Measurements from ENCODE around the gene EVL.
A peak's percentile ranks its signal among the peaks of the same experiment; 100 is the strongest.

EVL gene

DNA sequence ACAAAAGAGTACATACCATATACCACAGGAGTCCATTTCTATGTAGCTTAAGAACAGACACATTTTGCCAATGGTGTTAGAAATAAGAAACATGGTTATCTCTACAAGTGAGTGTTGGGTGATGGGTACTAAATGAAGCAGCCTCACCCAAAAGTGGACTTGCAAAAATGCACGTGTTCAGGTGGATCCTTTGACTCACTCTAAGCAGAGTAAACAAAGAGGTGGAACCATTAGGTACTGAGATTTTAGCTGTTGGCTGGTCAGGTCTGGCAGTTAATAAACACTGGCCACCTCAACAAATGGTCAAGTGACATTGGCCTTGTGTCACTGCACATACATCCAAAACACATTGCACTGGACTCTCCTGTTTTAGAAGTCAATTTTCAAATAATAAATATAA is 27.6 kb downstream of the EVL start:
- Histone ChIP-seq H3K27ac (no peak overlapping the region), H3K36me3 (replicated peaks) (no peaks in the 10 kb centered on the region), H3K27me3 (replicated peaks) (no peaks in the 10 kb centered on the region), H3K4me3 (ENCODE audit: low read depth, low read length) (no peak overlapping the region)
- in situ Hi-C loops (cut with HindIII; ENCODE audit: low pct_ligation_motif_present, low sequenced_read_pairs): no loop called here
- DNase-seq: no peak
- TF ChIP-seq, protein P1, sequence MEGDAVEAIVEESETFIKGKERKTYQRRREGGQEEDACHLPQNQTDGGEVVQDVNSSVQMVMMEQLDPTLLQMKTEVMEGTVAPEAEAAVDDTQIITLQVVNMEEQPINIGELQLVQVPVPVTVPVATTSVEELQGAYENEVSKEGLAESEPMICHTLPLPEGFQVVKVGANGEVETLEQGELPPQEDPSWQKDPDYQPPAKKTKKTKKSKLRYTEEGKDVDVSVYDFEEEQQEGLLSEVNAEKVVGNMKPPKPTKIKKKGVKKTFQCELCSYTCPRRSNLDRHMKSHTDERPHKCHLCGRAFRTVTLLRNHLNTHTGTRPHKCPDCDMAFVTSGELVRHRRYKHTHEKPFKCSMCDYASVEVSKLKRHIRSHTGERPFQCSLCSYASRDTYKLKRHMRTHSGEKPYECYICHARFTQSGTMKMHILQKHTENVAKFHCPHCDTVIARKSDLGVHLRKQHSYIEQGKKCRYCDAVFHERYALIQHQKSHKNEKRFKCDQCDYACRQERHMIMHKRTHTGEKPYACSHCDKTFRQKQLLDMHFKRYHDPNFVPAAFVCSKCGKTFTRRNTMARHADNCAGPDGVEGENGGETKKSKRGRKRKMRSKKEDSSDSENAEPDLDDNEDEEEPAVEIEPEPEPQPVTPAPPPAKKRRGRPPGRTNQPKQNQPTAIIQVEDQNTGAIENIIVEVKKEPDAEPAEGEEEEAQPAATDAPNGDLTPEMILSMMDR (IDR thresholded peaks at IDR 0.05; ENCODE audit: low read depth, low read length, missing control alignments): no peak

DNA sequence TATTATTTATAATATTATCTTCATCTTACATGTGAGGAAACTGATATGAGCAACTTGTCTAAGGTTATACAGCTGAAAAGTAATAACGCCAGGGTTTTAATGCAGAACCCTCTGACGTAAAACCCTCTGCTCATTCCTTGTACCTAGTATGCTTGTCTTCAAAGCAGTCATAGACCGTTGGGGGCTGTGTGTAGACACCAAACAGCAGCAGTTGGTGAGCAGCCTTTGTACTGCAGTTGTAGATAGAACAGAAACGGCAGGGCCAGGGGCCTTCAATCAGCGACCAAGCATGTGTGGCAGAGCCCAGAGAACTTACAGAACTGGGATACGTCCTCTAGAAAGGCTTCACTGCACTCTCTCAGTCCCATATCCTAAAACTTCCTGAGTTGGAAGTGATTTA is 28.1 kb downstream of the EVL start:
- H3K27ac ChIP-seq: no peak overlapping the region
- in situ Hi-C loops (cut with HindIII; ENCODE audit: low pct_ligation_motif_present, low sequenced_read_pairs): no loop called here
- no peaks in the 10 kb centered on the region for H3K36me3 ChIP-seq (replicated peaks)
- H3K27me3 ChIP-seq (replicated peaks): no peaks in the 10 kb centered on the region
- no peak for DNase-seq
- no peak overlapping the region for H3K4me3 ChIP-seq (ENCODE audit: low read depth, low read length)
- TF ChIP-seq, protein P1 (IDR thresholded peaks at IDR 0.05; ENCODE audit: low read depth, low read length, missing control alignments): no peak

DNA sequence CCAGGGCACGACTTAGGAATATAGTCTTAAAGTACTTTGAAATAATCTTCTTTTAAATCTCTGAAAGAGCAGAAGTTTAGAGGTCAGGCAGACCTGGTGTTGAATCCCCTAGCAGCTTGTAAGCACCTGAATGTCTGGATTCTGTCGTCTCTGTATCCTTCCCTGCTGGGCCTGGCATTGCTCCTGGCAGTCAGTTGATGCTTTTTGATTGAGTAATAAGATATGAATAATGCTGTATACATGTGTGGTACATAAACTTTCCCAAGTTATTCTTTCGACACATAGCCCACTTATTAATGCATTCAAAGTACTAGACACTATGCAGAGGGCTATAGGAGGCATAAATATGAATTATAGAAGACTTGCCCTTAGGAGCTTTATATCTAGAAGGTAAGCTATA is 31.4 kb downstream of the EVL start:
- no peak overlapping the region for H3K27ac ChIP-seq
- TF ChIP-seq, protein P1 (IDR thresholded peaks at IDR 0.05; ENCODE audit: low read depth, low read length, missing control alignments): no peak
- no peaks in the 10 kb centered on the region for H3K36me3 ChIP-seq (replicated peaks)
- DNase-seq: peak; percentile 58
- H3K27me3 ChIP-seq (replicated peaks): no peaks in the 10 kb centered on the region
- no peak overlapping the region for H3K4me3 ChIP-seq (ENCODE audit: low read depth, low read length)
- in situ Hi-C loops (cut with HindIII; ENCODE audit: low pct_ligation_motif_present, low sequenced_read_pairs): no loop called here

DNA sequence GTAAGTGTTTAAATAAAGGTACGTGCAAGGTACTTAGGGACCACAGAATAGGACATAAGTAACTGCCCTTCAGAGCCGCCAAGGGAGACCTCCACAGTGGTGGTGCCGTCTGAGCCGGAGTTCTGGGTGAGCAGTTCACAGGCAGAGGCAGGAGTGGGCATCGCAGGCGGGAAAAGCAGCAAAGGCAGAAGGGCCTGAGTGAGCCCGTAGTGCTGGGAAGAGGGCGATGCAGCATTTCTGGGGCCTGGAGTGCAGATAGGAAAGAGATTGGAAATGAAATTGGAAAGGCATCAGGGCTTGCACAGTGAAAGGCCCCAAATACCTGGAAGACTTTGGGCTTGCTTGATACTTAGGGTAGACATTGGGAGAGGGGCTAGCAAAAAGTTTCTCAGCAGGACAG is 32.9 kb downstream of the EVL start:
- DNase-seq: no peak
- in situ Hi-C loops (cut with HindIII; ENCODE audit: low pct_ligation_motif_present, low sequenced_read_pairs): no loop called here
- Histone ChIP-seq H3K27ac (no peak overlapping the region), H3K36me3 (replicated peaks) (no peaks in the 10 kb centered on the region), H3K4me3 (ENCODE audit: low read depth, low read length) (no peak overlapping the region), H3K27me3 (replicated peaks) (no peaks in the 10 kb centered on the region)
- TF ChIP-seq, protein P1 (IDR thresholded peaks at IDR 0.05; ENCODE audit: low read depth, low read length, missing control alignments): no peak

DNA sequence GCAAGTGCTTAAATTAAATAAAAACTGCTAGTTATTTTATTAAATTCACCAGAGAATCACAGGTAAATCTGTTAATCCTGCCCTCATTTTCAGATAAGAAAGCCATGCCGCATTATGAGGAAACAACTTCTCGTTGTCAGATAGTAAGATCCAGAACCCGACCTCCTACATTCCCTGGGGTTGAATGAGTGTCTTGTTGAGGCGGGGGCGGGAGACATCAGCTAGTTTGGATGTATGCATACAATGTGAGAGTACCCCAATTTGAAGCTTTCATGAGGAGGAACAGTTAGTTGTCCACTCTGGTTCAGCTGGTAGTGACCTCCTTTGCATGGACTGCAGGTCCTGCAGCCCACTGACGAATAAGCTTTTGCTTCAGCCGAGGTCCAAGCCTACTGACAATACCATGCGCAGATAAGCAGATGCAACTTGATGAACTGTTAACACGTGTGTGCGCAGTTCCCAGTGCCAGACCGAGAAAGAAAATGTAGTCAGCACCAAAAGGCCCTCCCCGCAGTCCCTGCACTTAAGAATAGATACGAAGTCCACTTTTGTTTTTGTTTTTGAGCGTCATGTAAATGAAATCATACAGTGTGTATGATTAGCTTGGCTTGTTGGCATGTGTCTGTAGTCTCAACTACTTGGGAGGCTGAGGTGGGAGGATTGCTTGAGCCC is 34.9 kb downstream of the EVL start:
- Histone ChIP-seq H3K27me3 (replicated peaks) (no peaks in the 10 kb centered on the region), H3K4me3 (ENCODE audit: low read depth, low read length) (no peak overlapping the region), H3K27ac (no peak overlapping the region), H3K36me3 (replicated peaks) (no peaks in the 10 kb centered on the region)
- TF ChIP-seq, protein P1 (IDR thresholded peaks at IDR 0.05; ENCODE audit: low read depth, low read length, missing control alignments): no peak
- in situ Hi-C loops (cut with HindIII; ENCODE audit: low pct_ligation_motif_present, low sequenced_read_pairs): no loop called here
- no peak for DNase-seq
